HG02943 (cell line): ENCODE results near the gene HOXD10.

Experiments
- ATAC-seq: cut with Tn5 transposase; IDR thresholded peaks from one replicate; pipeline ENCODE4 v1.9.1; 2021; ENCODE audit warnings: mild to moderate bottlenecking, low read depth, moderate library complexity; ENCODE audit not compliant: unreplicated experiment

The HOXD10 gene

DNA sequence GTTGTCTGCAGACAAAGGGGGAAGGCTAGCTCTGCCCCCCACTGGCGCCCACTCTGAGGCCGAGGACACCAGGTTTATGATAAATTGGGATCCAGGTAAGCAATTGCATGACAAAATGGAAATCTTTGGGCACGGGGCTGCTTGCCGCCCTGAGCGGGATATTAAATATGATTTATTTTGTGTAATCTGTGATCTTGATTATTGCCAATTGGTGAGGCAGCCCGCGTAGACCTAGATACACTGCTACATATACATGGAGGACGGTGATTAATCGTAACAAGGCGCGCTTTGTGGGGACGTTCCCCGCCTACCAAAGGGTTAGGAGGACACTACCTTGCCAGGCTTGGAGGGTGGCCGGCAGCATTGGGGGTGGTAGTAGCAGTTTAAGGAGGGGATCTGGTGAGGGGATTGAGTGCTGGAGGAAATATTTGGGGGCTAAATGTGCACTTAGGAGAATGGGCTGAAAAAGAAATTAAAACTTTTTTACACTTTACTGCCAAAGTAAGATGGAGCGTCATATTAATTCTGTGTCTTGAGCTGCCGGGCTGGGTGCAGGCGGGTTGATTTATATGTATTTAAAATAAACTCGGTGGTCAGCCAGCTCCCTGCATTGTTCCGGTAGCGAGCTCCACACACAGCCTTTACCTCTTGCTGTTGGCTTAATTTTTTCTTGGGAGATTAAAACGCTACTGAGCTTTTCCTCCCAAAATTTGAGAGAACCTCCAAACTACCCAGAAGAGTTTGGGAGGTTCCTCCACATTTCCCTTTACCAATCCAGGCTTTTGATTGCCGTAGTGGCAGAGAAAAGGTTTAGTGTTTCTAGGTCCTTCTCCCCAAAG is 44.6 kb downstream of the HOXD10 start:
- no peak for ATAC-seq

DNA sequence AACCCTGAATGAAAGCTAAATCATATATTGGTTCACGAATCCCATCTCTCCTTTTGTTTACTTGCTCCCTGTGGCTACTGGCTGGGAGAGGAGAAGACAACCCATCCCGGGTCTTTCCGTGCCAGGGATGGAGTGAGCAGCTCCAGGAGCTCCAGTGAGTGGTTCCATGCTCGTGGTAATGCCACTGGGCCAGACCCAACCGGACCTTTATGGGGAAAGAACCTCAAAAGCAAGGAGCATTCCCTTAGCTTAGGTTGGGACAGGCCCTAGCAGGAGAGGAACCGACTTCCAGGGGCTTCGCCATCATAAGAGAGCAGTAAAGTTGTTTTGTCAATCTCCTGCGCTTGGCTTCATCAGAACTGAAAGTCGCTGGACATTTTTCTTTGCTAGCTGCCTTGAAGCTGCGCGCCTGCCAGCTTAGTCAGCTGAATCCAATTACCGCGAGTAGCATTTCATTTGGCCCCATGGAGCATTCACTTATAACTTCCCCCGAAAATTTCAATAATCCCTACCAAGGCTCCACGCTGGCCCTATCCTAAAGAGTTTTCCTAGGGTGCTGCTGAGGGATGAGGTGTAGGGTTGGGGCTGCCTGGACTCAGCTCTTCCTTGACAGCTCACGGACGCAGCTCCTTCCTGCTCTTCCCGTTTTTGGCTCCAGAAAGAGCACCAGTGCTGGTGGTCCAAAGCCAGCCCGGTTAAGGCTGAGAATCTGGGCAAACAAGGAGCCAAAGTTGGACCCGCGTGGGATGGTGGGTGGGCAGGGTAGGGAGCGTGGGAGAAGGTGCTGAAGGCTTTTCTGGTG is 45.4 kb downstream of the HOXD10 start:
- ATAC-seq: no peak

DNA sequence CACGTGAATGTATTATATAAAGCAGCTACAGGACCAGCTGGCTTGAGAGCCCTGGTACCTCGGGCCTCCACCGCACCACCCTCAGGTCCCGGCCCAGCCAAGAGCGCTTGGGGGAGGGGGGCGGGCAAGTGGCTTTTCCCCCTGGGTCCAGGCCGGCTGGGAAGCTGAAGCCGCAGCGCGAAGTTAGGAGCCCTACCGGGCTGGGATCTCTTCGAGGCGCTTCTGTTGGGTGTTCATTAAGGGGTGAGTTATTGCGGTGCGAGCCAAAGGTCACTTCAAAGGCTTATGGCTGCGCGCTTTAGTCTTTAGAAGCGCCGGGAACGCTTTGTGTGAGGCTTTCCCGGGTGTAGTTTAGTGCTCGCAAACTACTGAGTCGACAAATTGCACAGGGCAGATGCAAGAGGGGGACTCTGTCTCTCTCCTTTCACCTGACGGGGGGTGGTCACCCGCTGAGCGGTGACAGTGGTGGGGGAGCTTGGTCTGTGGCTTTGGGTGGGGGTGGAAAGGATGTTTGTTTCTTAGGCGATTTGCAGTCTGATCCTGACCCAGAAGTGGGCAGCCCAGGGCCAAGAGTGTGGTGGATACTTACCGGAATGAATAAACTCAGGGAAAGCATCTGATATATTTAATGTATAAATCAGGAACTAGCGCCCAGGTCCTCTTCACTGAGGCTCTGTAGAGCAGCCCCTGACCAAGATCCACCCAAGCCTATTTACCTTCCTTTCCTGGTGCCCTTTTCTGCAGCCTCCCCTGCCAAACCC is 46.5 kb downstream of the HOXD10 start:
- no peak for ATAC-seq

DNA sequence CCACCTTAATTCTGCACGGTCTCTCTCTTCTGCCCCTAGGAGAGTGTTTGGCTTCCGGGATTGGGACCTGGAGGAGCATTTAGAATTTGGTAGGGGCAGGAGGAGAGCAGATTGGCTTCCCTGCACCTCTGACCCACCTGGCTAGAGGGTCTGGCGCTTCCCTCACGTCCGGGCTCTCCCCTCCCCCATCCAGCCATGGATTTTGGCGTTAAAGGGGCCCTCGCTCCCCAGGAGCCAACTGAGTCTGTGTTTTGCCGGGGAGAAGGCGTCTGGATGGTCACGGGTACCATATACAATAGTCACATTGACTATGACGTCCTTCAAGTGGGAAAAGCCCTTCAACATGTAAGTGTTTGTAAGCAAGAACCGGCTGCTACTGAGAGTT is 47.1 kb downstream of the HOXD10 start:
- ATAC-seq: no peak

DNA sequence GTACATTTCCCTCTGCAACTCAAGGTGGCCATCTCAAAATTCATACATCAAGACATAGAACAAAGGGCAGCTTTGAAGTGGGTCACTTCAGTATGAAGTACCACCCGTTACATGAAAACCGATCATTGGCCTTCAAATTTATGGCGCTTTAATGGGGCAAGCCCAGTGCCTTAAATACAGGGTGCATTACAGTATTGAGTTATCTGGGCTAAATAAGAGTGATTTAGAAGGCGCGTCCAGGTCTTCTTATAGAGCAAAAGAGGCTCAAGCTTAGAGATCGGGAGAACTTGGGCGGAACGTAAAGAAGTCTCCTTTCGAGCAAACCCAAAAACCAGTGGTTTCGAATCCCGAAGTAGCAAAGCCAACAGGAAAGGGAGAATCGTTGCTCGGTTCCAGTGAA is 47.6 kb downstream of the HOXD10 start:
- no peak for ATAC-seq

DNA sequence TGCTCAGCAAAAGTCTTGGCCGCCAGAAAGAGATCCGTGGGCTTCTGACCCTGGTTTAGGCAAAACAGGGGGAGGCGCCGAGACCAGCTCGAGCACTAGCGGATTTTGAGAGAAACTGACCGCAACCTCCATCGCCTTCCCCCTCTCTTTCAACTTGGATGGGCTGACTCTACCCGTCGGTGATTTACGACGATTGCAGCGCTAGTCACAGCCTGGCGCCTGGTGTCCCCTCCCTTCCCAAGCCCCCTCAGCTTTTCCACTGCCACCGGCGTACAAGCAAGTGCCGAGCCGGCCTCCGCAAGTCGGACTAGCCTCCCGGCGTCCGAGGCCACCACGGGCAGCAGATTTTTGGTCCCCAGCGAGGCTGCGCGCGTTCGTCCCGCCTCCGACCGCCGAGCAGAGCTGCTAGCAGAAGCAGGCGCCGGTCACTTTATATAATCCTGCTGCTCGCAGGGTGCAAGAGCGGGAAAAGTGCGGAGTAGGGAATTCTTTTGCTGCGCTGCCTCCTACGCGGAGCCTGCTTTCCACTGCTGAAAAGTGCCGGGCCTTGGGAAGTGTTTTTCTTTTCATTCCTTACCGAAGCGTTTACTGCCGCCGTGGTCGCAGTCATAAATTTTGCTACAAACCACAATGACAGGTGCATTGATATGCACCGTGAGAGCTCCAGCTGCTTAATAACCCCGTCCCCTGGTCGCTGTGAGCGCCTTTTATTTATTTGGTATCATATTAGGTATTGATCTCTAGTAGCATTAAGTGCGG is 48.2 kb downstream of the HOXD10 start:
- no peak for ATAC-seq

DNA sequence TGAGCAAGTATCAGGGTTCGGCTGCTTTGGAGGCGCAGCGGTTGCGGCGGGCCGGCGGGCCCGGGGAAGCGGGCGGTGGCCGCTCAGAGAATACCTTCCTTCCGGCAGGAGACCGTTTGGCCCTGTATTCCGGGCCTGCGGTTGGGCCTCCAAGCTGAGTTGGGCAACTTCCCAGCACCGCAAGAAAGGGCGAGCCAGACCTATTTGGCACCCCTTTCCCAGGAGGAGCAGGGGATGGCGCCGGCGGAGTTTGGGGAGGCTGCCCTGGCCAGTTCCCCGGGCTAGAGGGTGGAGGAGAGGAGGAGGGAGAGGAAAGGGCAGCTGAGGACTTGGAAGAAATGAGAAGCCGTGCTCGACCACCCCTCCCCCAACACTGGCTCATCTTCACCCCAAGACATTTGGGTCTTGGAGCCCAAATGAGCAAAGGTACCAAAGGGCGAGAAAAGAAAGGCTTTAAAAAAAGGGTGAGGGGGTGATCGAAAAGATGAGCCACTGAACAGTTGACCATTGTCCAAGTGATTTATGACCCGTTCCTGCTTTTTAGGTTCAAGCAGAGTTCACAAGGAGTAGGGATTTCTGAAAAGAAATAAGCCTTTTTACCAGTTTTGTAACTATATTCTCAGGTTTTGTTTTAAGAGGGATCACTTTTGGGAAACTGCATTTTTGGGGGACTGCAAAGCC is 48.9 kb downstream of the HOXD10 start:
- no peak for ATAC-seq

DNA sequence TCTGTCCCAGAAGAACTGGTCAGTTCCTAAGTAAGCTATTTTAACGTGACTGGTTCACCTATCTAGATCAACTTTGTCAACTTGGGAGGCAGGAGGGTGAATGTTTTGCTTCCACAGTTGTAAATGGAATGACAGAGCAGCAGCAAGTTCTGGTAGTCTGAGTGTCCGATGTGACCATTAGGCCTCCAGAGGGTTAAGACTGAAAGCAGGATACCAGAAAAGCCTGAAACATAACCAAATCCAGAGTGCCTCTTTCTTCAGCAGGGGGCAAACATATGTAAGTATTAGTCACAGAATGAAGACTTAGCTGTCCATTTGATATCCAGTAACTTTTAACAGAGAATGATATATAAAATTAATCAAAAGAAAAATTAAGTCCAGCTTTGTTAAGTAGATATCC is 49.7 kb downstream of the HOXD10 start:
- no peak for ATAC-seq

DNA sequence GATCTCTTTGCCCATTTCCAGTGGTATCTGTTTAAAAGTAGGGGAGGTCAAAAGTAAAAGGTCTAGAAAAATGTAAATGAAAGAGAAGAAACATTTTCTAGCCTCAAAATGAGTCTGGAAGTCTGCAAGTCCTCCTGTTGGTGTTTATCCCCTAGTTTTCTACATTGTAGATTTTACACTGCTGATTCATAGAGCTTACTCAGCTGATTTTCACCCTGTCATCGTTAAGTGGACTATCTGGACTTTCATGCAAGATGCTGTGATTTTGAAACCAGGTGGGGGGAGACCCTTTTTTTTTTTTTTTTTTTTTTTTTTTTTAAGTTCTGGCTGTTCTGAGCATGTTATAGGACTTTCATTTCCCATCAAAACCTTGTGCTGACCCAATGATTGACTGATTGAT is 50.8 kb downstream of the HOXD10 start:
- ATAC-seq: no peak

DNA sequence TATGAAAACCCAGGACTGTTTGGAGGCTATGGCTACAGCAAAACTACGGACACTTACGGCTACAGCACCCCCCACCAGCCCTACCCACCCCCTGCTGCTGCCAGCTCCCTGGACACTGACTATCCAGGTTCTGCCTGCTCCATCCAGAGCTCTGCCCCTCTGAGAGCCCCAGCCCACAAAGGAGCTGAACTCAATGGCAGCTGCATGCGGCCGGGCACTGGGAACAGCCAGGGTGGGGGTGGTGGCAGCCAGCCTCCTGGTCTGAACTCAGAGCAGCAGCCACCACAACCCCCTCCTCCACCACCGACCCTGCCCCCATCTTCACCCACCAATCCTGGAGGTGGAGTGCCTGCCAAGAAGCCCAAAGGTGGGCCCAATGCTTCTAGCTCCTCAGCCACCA is 52.6 kb downstream of the HOXD10 start:
- no peak for ATAC-seq
